ENCODE data around the gene B4GALT1. TPM values are rescaled to one million over a fixed set of nuclear protein-coding genes. Genes with fewer than 3 reads are reported as not detected.

The B4GALT1 gene
- total and polyA plus RNA-seq, 2 of the 8 experiments (the other 6 are each of a cell fraction or from before 2014, with no cell fraction given), result 12.8 to 18.2 TPM

DNA sequence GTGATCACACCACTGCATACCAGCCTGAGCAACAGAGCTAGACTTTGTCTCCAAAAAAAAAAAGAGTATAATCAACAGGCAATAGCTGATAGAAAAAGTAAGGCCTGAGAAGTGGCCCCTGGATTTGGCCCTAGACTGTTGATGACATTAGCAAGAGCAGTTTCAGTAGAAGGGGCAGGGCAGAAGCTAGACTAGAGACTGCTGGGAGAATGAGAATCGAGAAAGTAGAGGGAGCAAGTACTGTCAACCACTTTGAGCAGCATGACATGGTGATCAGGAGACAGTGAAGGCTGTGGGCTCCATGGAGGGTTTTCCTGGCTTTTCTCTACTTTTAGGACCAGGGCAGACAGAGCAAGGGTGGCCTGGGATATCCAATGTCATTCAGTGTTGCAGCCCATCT, 34.9 kb upstream of the B4GALT1 start:
- H4K20me1 ChIP-seq (replicated peaks in 1 of 2; ENCODE audit: control insufficient read depth in 1 of 2, insufficient read depth in 2 of 2, low read length in 2 of 2), result no peaks in the 10 kb centered on the region
- DNase-seq (ENCODE audit: low read depth in 1 of 2, low spot score in 2 of 2), result no peak
- no peak overlapping the region for H3K4me2 ChIP-seq (ENCODE audit: insufficient read depth in 1 of 2, low read depth in 2 of 2, low read length in 2 of 2)
- no peak overlapping the region for H4K5ac ChIP-seq (ENCODE audit: insufficient read length, low read depth, low read length)
- ChIA-PET POLR2A (ENCODE audit: partially characterized antibody) (interaction anchor here (1.7 kb wide), 1 partner anchor 177 kb away, joined by 3 read pairs; the partner anchor contains the start of gene DNAJA1), CTCF (ENCODE audit: partially characterized antibody) (interaction anchor here (1.3 to 6.5 kb wide), 5 partner anchors 8 to 25 kb away, joined by 4 to 42 read pairs (median 10); no protein-coding TSS in a partner anchor)
- H3K9ac ChIP-seq (replicated peaks in 1 of 4; ENCODE audit: extremely low read depth in 1 of 4, low read depth in 3 of 4, low read length in 3 of 4), result no peak overlapping the region
- H3K18ac ChIP-seq (ENCODE audit: extremely low read depth, low read length), result no peak overlapping the region
- H3K4me1 ChIP-seq (replicated peaks in 1 of 4; ENCODE audit: control insufficient read depth in 3 of 4, insufficient read depth in 4 of 4, low read length in 3 of 4), result no peaks in the 10 kb centered on the region
- TF ChIP-seq TEAD4 (IDR thresholded peaks at IDR 0.05; ENCODE audit: low read depth, low read length), result no peak
- TF ChIP-seq POLR2A (IDR thresholded peaks at IDR 0.05; ENCODE audit: control extremely low read depth in 1 of 2, low read depth in 2 of 2, low read length in 2 of 2), result no peak
- no peak for TF ChIP-seq SP1 (IDR thresholded peaks at IDR 0.05; ENCODE audit: low read depth, low read length)
- TF ChIP-seq SP4 (IDR thresholded peaks at IDR 0.05; ENCODE audit: low read length), result no peak
- no peak for TF ChIP-seq BRCA1 (IDR thresholded peaks at IDR 0.05; ENCODE audit: low read depth, low read length)
- no peak for TF ChIP-seq JUN (IDR thresholded peaks at IDR 0.05; ENCODE audit: low read depth, low read length)
- no peak for TF ChIP-seq RXRA (IDR thresholded peaks at IDR 0.05; ENCODE audit: insufficient read depth, low read depth, low read length)
- no peak overlapping the region for H3K23ac ChIP-seq (ENCODE audit: insufficient read length)
- no peak for FAIRE-seq
- WGBS, 2 experiments (ENCODE audit: extremely low coverage in 1 of 2, insufficient coverage in 1 of 2, insufficient read length in 1 of 2, insufficient replicate concordance in 2 of 2, low coverage in 1 of 2, low lambda C conversion rate in 2 of 2, missing lambda C conversion rate in 1 of 2), result 95% methylated on average over 1 of the region's 1 CpG; no CpG with 5 or more reads in 1 of the 2 experiments
- H3K79me2 ChIP-seq (ENCODE audit: control insufficient read depth in 1 of 2, insufficient read depth in 2 of 2, low read length in 2 of 2), result no peaks in the 10 kb centered on the region
- no peak overlapping the region for H2BK15ac ChIP-seq (ENCODE audit: low read length)
- no peaks in the 10 kb centered on the region for H3K36me3 ChIP-seq (ENCODE audit: control insufficient read depth in 2 of 4, insufficient read depth in 4 of 4, low read length in 3 of 4)
- H3K27me3 ChIP-seq (replicated peaks in 1 of 4; ENCODE audit: control insufficient read depth in 3 of 4, extremely low read depth in 1 of 4, insufficient read depth in 3 of 4, low read length in 3 of 4), result 0 out of 7 replicates have a peak, but pooled peaks cover 0 to 1% (median 0%) of the 10 kb centered on the region in 4 experiments
- H4K91ac ChIP-seq (replicated peaks; ENCODE audit: insufficient read length, low read length), result no peak overlapping the region
- H2BK120ac ChIP-seq (replicated peaks; ENCODE audit: low read depth, low read length), result no peak overlapping the region
- no peak overlapping the region for H2BK20ac ChIP-seq (ENCODE audit: low read length)
- H3K9me3 ChIP-seq (ENCODE audit: insufficient read depth in 2 of 2, low read depth in 1 of 2, low read length in 1 of 2), result no peaks in the 10 kb centered on the region
- no peaks in the 10 kb centered on the region for H3K79me1 ChIP-seq (ENCODE audit: low read depth, low read length)
- no peak overlapping the region for H4K8ac ChIP-seq (ENCODE audit: extremely low read depth, insufficient read depth, low read length)
- H3K4me3 ChIP-seq (ENCODE audit: extremely low read depth in 1 of 4, insufficient read depth in 2 of 4, low read depth in 3 of 4, low read length in 4 of 4), result no peak overlapping the region
- no peak overlapping the region for H2AFZ ChIP-seq (ENCODE audit: low read length)
- H3K23me2 ChIP-seq (ENCODE audit: low read depth, low read length), result no peaks in the 10 kb centered on the region
- no peak overlapping the region for H3K14ac ChIP-seq (ENCODE audit: insufficient read length)
- no peak overlapping the region for H3K27ac ChIP-seq (ENCODE audit: low read depth, low read length)
- no peak overlapping the region for H3K4ac ChIP-seq (replicated peaks; ENCODE audit: insufficient read length, low read depth, low read length)
- no peak overlapping the region for H2AK5ac ChIP-seq (ENCODE audit: low read depth, low read length)
- no peak overlapping the region for H2BK5ac ChIP-seq (ENCODE audit: low read depth, low read length)
- H2BK12ac ChIP-seq (ENCODE audit: low read depth, low read length), result no peak overlapping the region
- H3K56ac ChIP-seq (replicated peaks; ENCODE audit: insufficient read length, low read depth, low read length), result no peak overlapping the region
